Spleen (tissue), 7 donors: ENCODE measurements around the gene FTSJ3.

ENCODE experiments used
- CTCF ChIP-seq, 11 experiments: fragments of 200-600 bp in 7 of 11; fragments of 450-650 bp in 4 of 11; sonication (generic) in 4 of 11; IDR thresholded peaks in 8 of 11; conservative IDR thresholded peaks in 3 of 11; 1 replicate in 7 of 11; 2 replicates in 4 of 11; pipeline versions ENCODE4 v1.4.0 to v1.8.0; 2016 to 2021; ENCODE audit warnings: antibody characterized with exemption in 11 of 11, inconsistent platforms in 4 of 11, mild to moderate bottlenecking in 1 of 11
- POLR2A ChIP-seq, 3 donors: fragments of 450-650 bp; IDR thresholded peaks; one replicate each; pipeline ENCODE4 v1.5.1; 2017; ENCODE audit warnings: antibody characterized with exemption in 3 of 3, mild to moderate bottlenecking in 1 of 3
- donor health status: DM: no; HTN: no; CAD: no; lungs with moderate emphysema.
- donor health status: DM: no; HTN: no; CAD: no.
- donor health status: DM: no; HTN: no; CAD: no.

- no peak for TF ChIP-seq CTCF (IDR thresholded peaks at IDR 0.05 in 8 of 11, conservative IDR thresholded peaks at IDR 0.05 in 3 of 11)
- TF ChIP-seq POLR2A (IDR thresholded peaks at IDR 0.05), result no peak
These were observed 4.6 kb upstream of the FTSJ3 start for GRCh38 chr17:63832014-63832413.
